K562 (cell line): Measurements from ENCODE around the gene C1QTNF12. TPM values are rescaled to one million over a fixed set of nuclear protein-coding genes. Genes with fewer than 3 reads are reported as not detected.

ENCODE experiments used
- ATAC-seq: fragments of 200-7000 bp; cut with Tn5 transposase; 3 replicates; pipeline ENCODE4 v1.9.1; 2020; ENCODE audit warnings: moderate library complexity
- BruUV-seq: library from RNA; stranded (reverse); fragments of 400-500 nt; replicated peaks from 2 replicates; lab custom pipeline; 2021; lab: Mats Ljungman, UMichigan
- CTCF ChIA-PET: fragments of 300-600 bp; formaldehyde crosslinking; extraction: SDS; loops from one replicate; lab custom pipeline; 2021; ENCODE audit warnings: low intra/inter-chr PET ratio; lab: Yijun Ruan, JAX
- POLR2A ChIA-PET: fragments of 300-600, 350-650 bp; sonication (Branson Sonifier 250); formaldehyde crosslinking; extraction: SDS; loops from one replicate; lab custom pipeline; 2021; ENCODE audit warnings: antibody characterized with exemption, inconsistent platforms; lab: Yijun Ruan, JAX
- DNase-seq, 4 experiments: peaks; one replicate each; pipeline versions ENCODE4 v3.0.0 to v3.0.0-alpha.2; 2011 to 2018; ENCODE audit warnings: low spot score in 3 of 4, mixed read lengths in 3 of 4; ENCODE audit errors: extremely low read depth in 1 of 4
- FAIRE-seq: peaks from 2 replicates; lab custom pipeline; 2011; peaks lifted over from hg19 to GRCh38; lab: Jason Lieb, UNC
- H2AFZ ChIP-seq: 2 replicates; pipeline ENCODE4 v1.6.0; 2011; ENCODE audit warnings: low read depth, low read length, control low read depth, inconsistent platforms
- H3K27ac ChIP-seq: fragments of 200-600 bp; 3 replicates; pipeline ENCODE4 v1.8.0; 2011; ENCODE audit warnings: low read depth, mild to moderate bottlenecking, control low read depth, inconsistent platforms, low read length, moderate library complexity, mixed read lengths; ENCODE audit errors: extremely low read depth
- H3K27me3 ChIP-seq, 2 experiments: fragments of 300-600 bp in 1 of 2; 2 replicates in 1 of 2; 3 replicates in 1 of 2; pipeline versions ENCODE4 v1.6.0 to v1.8.0; 2011; ENCODE audit warnings: inconsistent platforms in 2 of 2, low read length in 2 of 2, mild to moderate bottlenecking in 1 of 2, mixed read lengths in 1 of 2, moderate library complexity in 1 of 2; ENCODE audit not compliant: control insufficient read depth in 2 of 2, insufficient read depth in 2 of 2
- H3K36me3 ChIP-seq: fragments of 300-600 bp; 3 replicates; pipeline ENCODE4 v1.8.0; 2011; ENCODE audit warnings: mild to moderate bottlenecking, low read length, inconsistent platforms; ENCODE audit not compliant: control insufficient read depth, insufficient read depth
- H3K4me1 ChIP-seq, 2 experiments: fragments of 200-600 bp in 1 of 2; replicated peaks in 1 of 2; 2 replicates in 1 of 2; 3 replicates in 1 of 2; pipeline versions ENCODE4 v1.5.1 to v1.8.0; 2011; ENCODE audit warnings: inconsistent platforms in 2 of 2, low read length in 2 of 2, mild to moderate bottlenecking in 1 of 2, mixed read lengths in 1 of 2, moderate library complexity in 1 of 2; ENCODE audit not compliant: control insufficient read depth in 2 of 2, insufficient read depth in 2 of 2
- H3K4me2 ChIP-seq: 2 replicates; pipeline ENCODE4 v1.6.1; 2011; ENCODE audit warnings: low read length, control low read depth, inconsistent platforms, mixed read lengths; ENCODE audit not compliant: insufficient read depth
- H3K4me3 ChIP-seq: fragments of 200-600 bp; sonication (generic), shearing (Covaris generic); 2 replicates; pipeline ENCODE4 v1.5.1; 2016; ENCODE audit warnings: control low read depth, inconsistent platforms
- H3K79me2 ChIP-seq: fragments of 200-600 bp; 3 replicates; pipeline ENCODE4 v1.8.0; 2011; ENCODE audit warnings: low read length, inconsistent platforms; ENCODE audit not compliant: control insufficient read depth, insufficient read depth
- H3K9ac ChIP-seq, 2 experiments: 2 replicates each; pipeline versions ENCODE4 v1.6.0 to v1.6.1; 2011; ENCODE audit warnings: low read depth in 2 of 2, low read length in 2 of 2, control low read depth in 1 of 2, inconsistent platforms in 1 of 2, mild to moderate bottlenecking in 1 of 2, mixed read lengths in 1 of 2; ENCODE audit not compliant: insufficient read depth in 1 of 2
- H3K9me1 ChIP-seq: one replicate; pipeline ENCODE4 v1.6.0; 2011; ENCODE audit warnings: inconsistent platforms, mild to moderate bottlenecking, low read length, moderate library complexity; ENCODE audit not compliant: control insufficient read depth, insufficient read depth
- H3K9me3 ChIP-seq: replicated peaks from 2 replicates; pipeline ENCODE4 v1.5.1; 2011; ENCODE audit warnings: low read depth, low read length, inconsistent platforms; ENCODE audit not compliant: control insufficient read depth, insufficient read depth
- H4K20me1 ChIP-seq: replicated peaks from 2 replicates; pipeline ENCODE4 v1.6.1; 2011; ENCODE audit warnings: low read length, inconsistent platforms, mixed read lengths; ENCODE audit not compliant: control insufficient read depth, insufficient read depth
- AFF4 ChIP-seq: sonication (generic); formaldehyde crosslinking; IDR thresholded peaks from 2 replicates; pipeline ENCODE4 v1.8.0; 2023; ENCODE audit warnings: mild to moderate bottlenecking, missing genetic modification reagents
- CBX5 ChIP-seq: IDR thresholded peaks from 2 replicates; pipeline ENCODE4 v1.6.1; 2014; ENCODE audit warnings: low read depth, borderline replicate concordance
- E2F4 ChIP-seq: sonication (generic); formaldehyde crosslinking; IDR thresholded peaks from 2 replicates; pipeline ENCODE4 v1.8.0; 2022; ENCODE audit warnings: mild to moderate bottlenecking, low read depth, missing genetic modification reagents
- NR2F6 ChIP-seq: fragments of 450-650 bp; formaldehyde crosslinking; IDR thresholded peaks from 2 replicates; pipeline ENCODE4 v1.4.0; 2020; ENCODE audit warnings: mild to moderate bottlenecking
- ZBTB33 ChIP-seq: sonication (generic); formaldehyde crosslinking; IDR thresholded peaks from 2 replicates; pipeline ENCODE4 v1.8.1; 2023; ENCODE audit warnings: mild to moderate bottlenecking, missing genetic modification reagents
- ZBTB7A ChIP-seq: IDR thresholded peaks from 2 replicates; pipeline ENCODE4 v1.6.1; 2011; ENCODE audit warnings: low read depth, mild to moderate bottlenecking, low read length, moderate library complexity, borderline replicate concordance; ENCODE audit not compliant: control insufficient read depth
- ZNF324 ChIP-seq: fragments of 250-450 bp; sonication (Bioruptor Pico); IDR thresholded peaks from 2 replicates; pipeline ENCODE4 v1.4.0; 2020; ENCODE audit warnings: mild to moderate bottlenecking
- ZNF639 ChIP-seq, 2 experiments: fragments of 200-800 bp in 1 of 2; sonication (Bioruptor generic) in 1 of 2; sonication (generic) in 1 of 2; formaldehyde crosslinking in 1 of 2; IDR thresholded peaks in 1 of 2; conservative IDR thresholded peaks in 1 of 2; 2 replicates each; pipeline versions ENCODE4 v1.5.0 to v1.6.1; 2016 to 2020; ENCODE audit warnings: missing compliant biosample characterization in 1 of 2, missing genetic modification characterization in 1 of 2, missing genetic modification reagents in 1 of 2
- WGBS: fragments of 100-300 bp; shearing (Covaris generic); methylation state at CpG from one replicate; pipeline ENCODE4 v1.1.6; 2016; ENCODE audit warnings: low coverage, mixed read lengths; ENCODE audit not compliant: insufficient coverage; ENCODE audit errors: missing lambda C conversion rate; 5-methylcytosine and 5-hydroxymethylcytosine counted together
- in situ Hi-C: fragments of 300-500 bp; cut with MboI; formaldehyde crosslinking; loops from 4 replicates; pipeline ENCODE4 v1.15.0; 2018; ENCODE audit warnings: inconsistent platforms, mixed read lengths
- intact Hi-C: fragments of 100-400 bp; cut with micrococcal nuclease; formaldehyde crosslinking; loops from 2 replicates; pipeline ENCODE4 v1.14.2; 2022
- polyA plus RNA-seq, 8 experiments: library from polyadenylated mRNA; depleted of rRNA in 4 of 8; stranded (reverse) in 5 of 8; unstranded in 3 of 8; fragments of >200 nt; fragmentation: Nextera tagmentation in 2 of 8; fragmentation: Illumina TruSeq in 1 of 8; extraction: Ambion mirVana in 2 of 8; extraction: Trizol in 1 of 8; gene quantifications; 2 replicates each; pipeline versions ENCODE4 v1.2.1 to v1.2.3, GENCODE V29; 2011 to 2014; ENCODE audit warnings: inconsistent platforms in 1 of 8, missing spikeins in 1 of 8
- total RNA-seq, 7 experiments: library from RNA; depleted of rRNA in 6 of 7; stranded (reverse); fragments of >200 nt in 6 of 7; fragmentation: Illumina TruSeq in 2 of 7; extraction: Trizol in 2 of 7; gene quantifications; 2 replicates each; pipeline versions ENCODE4 v1.2.1 to v1.2.3, GENCODE V29; 2011 to 2021; ENCODE audit warnings: low replicate concordance in 1 of 7
- TF ChIP-seq, protein P1 (sequence below), 3 experiments: IDR thresholded peaks in 2 of 3; conservative IDR thresholded peaks in 1 of 3; 2 replicates each; pipeline ENCODE4 v1.5.1; 2011 to 2012; ENCODE audit warnings: low read length in 3 of 3, mild to moderate bottlenecking in 3 of 3, control low read depth in 2 of 3, improper control_type of control experiment in 1 of 3, inconsistent platforms in 1 of 3, low read depth in 1 of 3, mixed read lengths in 1 of 3, moderate library complexity in 1 of 3; ENCODE audit not compliant: insufficient read depth in 2 of 3

C1QTNF12 gene
- total and polyA plus RNA-seq, 9 of the 15 experiments (the other 6 are each of a cell fraction or from before 2014, with no cell fraction given): 0.11 to 4.3 (median 0.93) TPM; not detected in 3

DNA sequence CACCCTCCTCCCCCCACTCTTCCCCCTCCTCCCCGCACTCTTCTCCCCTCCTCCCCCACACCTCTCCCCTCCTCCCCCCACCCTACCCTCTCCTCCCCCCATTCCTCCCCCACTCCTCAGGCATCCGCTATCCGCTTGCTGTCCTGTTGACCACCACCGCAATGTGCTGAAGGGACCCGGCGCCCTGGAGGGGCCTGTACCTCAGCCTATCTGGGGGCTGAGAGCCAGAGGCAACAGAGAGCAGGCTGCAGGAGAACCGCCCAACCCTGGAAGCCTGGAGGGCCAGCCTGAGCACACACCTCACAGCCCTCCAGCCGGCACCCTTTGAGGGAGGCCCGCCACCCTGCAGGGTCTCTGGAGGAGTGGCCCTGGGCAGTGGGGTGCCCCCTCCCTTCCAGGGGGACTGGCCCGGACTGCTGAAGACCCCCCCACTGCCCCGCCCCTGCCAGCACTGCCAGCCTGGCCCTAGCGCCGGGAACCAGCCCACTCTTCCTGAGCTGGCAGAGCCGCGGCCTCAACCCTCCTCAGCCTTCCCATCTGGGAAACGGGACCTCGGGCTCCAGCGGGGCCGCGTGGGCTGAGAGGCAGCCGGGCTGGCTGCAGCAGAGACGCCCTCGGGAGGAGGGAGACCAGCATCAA lies 1.2 kb downstream of the C1QTNF12 start:
- no peaks in the 10 kb centered on the region for H4K20me1 ChIP-seq
- in situ Hi-C loops: no loop called here
- intact Hi-C loops: no loop called here
- DNase-seq (peak in 1 of 4 experiments; percentile 55), ATAC-seq (no peak), FAIRE-seq (no peak)
- H3K9me1 ChIP-seq: no peaks in the 10 kb centered on the region
- no peak overlapping the region for H3K4me2 ChIP-seq
- ChIA-PET POLR2A (no interaction called here), CTCF (interaction anchor here (0.5 kb wide), 1 partner anchor 16 kb away, joined by 3 read pairs; no protein-coding TSS in a partner anchor)
- no peaks in the 10 kb centered on the region for H3K36me3 ChIP-seq
- peaks cover 0 to 70% of the 10 kb centered on the region in 2 experiments; a peak in 3 of 5 replicates for H3K4me1 ChIP-seq
- H3K79me2 ChIP-seq: no peaks in the 10 kb centered on the region
- 80% methylated on average over 20 of the region's 23 CpGs for WGBS
- no peaks in the 10 kb centered on the region for H3K27me3 ChIP-seq
- H3K9ac ChIP-seq: no peak overlapping the region
- no peaks in the 10 kb centered on the region for H3K9me3 ChIP-seq
- no peak overlapping the region for H3K27ac ChIP-seq
- no peak overlapping the region for H3K4me3 ChIP-seq
- no TSS peak for BruUV-seq
- no peak overlapping the region for H2AFZ ChIP-seq
- TF ChIP-seq AFF4 (CRISPR knock-in tag) (no peak), ZNF324 (CRISPR knock-in tag) (no peak), ZBTB33 (CRISPR knock-in tag) (peak; percentile 74; the same call in 1 of the 2 replicates), CBX5 (no peak), ZBTB7A (peak; percentile 58; the same call in 1 of the 2 replicates), ZNF639 (CRISPR knock-in tag; conservative IDR thresholded peaks at IDR 0.05 in 1 of 2, IDR thresholded peaks at IDR 0.05 in 1 of 2) (0 out of 4 replicates have a peak, but pooled peaks of 1 of the 2 experiments have one; percentile 5), NR2F6 (no peak), E2F4 (CRISPR knock-in tag) (no peak)
- TF ChIP-seq, protein P1, sequence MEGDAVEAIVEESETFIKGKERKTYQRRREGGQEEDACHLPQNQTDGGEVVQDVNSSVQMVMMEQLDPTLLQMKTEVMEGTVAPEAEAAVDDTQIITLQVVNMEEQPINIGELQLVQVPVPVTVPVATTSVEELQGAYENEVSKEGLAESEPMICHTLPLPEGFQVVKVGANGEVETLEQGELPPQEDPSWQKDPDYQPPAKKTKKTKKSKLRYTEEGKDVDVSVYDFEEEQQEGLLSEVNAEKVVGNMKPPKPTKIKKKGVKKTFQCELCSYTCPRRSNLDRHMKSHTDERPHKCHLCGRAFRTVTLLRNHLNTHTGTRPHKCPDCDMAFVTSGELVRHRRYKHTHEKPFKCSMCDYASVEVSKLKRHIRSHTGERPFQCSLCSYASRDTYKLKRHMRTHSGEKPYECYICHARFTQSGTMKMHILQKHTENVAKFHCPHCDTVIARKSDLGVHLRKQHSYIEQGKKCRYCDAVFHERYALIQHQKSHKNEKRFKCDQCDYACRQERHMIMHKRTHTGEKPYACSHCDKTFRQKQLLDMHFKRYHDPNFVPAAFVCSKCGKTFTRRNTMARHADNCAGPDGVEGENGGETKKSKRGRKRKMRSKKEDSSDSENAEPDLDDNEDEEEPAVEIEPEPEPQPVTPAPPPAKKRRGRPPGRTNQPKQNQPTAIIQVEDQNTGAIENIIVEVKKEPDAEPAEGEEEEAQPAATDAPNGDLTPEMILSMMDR (IDR thresholded peaks at IDR 0.05 in 2 of 3, conservative IDR thresholded peaks at IDR 0.05 in 1 of 3; ENCODE audit: insufficient read depth in 2 of 3, low read depth in 1 of 3, low read length in 3 of 3): 0 out of 6 replicates have a peak, but pooled peaks of 1 of the 3 experiments have one; percentile 4
